DMS 273 treated with DMSO at 0.1 percent for 48 hours (cell line): ENCODE measurements around the gene COG5.
"Not testable (repeated sequence)": the region's sequence is repeated elsewhere in the genome, so short reads cannot be mapped to it uniquely, and the experiment has no call there.

ENCODE experiments used
- DNase-seq: peaks from one replicate; lab custom pipeline; 2025; lab: John Stamatoyannopoulos, UW

COG5 gene

GRCh38 chr7:107157091-107157490 is 406.6 kb downstream of the COG5 start:
- DNase-seq: no peak

DNA sequence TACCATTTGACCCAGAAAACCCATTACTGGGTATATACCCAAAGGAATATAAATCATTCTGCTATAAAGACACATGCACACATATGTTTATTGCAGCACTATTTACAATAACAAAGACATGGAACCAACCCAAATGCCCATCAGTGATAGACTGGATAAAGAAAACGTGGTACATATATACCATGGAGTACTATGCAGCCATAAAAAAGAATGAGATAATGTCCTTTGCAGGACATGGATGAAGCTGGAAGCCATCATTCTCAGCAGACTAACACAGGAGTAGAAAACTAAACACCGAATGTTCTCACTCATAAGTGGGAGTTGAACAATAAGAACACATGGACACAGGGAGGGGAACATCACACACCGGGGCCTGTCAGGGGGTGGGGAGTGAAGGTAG is 408.0 kb downstream of the COG5 start:
- not testable (repeated sequence) for DNase-seq

DNA sequence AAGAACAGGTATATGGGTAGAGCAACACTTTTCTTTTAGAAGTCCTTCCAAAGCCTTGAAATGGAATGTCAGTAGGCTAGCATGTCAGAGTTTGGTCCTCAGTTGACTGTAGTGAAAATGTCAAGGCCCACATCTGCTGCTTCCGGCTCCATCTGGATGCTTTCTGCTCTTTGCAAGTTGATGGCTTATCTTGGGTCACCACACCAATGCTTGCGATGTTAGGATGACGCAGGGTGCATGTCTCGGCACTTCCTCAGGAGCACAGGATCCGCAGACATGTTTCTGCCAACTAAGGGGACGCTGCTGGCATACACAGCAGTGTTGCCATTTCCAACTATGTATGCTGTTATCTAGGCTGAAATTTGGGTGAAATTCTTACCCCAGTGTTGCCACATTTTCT is 408.9 kb downstream of the COG5 start:
- no peak for DNase-seq

DNA sequence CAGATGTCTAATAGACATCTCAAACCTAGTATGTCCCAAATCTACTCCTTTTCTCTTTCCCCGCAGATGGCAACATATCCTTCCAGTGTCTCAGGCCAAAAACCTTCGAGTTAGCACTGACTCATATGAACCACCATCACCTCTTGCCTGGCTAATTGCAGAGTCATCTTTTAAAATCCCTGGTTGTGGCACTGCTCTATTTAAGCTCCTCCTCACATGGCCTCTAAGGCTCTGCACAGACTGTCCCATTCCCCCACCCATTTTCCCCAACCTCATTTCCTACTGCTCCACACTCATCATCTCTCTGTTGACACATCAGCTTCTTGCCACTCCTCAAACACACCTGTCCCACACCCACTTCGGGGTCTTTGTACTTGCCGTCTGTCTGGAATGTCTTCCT is 411.7 kb downstream of the COG5 start:
- no peak for DNase-seq
